HG03039 (cell line): Measurements from ENCODE around the gene CENPF.
A peak's percentile ranks its signal among the peaks of the same experiment; 100 is the strongest.
"Not testable (repeated sequence)": the region's sequence is repeated elsewhere in the genome, so short reads cannot be mapped to it uniquely, and the experiment has no call there.

ENCODE experiments used
- ATAC-seq: cut with Tn5 transposase; IDR thresholded peaks from one replicate; pipeline ENCODE4 v1.9.1; 2021; ENCODE audit warnings: mild to moderate bottlenecking, moderate library complexity; ENCODE audit not compliant: unreplicated experiment

CENPF gene

DNA sequence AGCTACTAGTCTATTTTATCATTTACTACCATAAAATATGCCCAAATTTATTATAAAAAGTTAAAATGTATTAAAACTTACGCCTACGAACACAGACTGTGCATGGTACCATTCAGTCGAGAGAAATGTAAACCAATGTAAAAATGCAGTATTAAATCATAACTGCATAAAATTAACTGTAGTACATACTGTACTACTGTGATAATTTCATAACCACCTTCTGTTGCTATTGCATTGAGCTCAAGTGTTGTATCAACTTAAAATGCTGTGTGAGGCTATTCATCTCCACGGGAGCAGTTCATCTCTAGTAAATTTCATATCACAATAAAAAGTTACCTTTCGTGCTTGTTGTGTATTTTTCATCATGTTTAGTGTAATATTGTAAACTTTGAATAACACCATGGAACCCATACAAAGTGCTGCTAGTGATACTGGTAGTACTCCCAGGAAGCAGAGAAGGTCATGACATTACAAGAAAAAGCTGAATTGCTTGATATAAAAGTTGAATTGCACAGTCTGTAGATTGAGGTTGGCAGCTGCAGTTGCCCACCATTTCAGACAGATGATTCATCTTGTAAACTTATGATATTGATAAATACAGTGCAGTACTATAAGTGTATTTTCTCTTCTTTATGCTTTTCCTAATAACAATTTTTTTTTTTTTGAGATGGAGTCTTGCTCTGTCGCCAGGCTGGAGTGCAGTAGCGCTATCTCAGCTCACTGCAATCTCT, 19.0 kb upstream of the CENPF start:
- no peak for ATAC-seq

DNA sequence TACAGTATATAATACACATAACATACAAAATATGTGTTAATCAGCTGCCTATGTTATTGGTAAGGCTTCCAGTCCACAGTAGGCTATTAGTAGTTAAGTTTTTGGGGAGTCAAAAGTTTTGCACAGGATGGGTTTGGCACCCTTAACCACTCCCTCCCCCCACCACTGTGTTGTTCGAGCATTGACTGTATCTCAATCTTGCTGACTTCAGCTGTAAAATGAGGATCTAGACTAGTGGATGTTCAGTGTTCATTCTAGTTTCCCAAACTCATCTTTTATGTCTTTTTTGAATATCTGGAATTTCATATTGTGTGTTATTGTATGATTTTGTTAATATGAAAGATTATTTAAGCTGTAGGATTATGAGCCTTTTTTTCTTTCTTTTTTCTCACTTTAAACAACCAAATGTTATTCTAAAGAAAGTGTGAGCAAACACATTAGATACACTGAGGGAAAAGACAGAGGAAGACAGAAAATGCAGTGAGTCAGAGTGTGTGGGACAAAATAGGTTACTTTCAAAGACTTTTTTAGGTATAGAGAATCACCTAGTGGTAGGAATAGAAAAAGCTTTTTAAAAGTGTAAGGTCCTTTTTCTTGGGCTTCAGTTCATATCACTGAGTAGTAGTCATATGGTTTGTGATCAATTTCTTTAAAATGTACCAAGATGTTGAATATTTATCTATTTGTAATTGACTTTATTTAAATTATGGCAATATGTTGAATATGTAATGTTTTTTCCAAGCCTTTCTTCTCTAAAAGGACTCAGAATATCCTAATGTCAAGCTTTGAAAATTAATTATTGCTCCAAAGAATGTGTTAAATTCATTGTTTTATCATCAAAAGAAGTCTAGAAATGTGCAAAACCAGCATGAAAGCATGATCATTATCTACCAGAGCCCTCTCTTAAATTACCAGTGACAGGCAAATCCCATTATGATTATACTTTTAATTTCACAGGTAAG, 17.9 kb upstream of the CENPF start:
- peak; percentile 64 for ATAC-seq

DNA sequence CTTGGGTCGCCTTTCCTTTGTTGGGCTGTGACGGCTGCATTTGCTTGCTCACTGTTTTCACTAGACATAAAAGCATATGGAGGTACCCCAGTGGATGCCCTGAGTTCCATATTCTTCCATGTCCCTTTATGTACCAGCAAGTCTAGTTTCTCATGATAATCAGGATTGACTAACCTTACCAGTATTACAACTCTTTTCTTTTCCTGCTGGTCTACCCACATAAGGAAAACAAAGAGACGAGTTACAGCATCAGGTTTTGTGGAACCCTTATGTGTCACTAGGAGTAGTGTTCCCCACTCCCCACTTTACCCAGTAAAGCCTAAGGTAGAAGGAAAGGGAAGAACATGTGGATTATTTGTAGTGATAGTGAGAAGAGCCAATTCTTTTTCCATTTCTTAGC, 16.4 kb upstream of the CENPF start:
- no peak for ATAC-seq

DNA sequence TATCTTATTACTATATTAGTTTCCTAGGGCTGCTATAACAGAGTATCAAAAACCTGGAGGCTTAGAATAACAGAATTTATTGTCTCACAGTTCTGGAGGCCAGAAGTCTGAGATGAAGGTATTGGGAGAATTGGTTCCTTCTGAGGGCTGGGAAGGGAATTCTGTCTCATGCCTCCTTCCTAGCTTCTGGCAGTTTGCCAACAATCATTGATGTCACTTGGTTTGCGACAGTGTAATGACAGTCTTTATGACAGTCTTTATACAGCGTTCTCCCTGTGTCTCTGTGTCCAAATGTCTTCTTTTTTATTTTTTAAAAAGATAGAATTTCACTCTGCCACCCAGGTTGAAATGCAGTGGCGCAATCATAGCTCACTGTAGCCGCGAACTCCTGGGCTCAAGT, 15.8 kb upstream of the CENPF start:
- no peak for ATAC-seq

DNA sequence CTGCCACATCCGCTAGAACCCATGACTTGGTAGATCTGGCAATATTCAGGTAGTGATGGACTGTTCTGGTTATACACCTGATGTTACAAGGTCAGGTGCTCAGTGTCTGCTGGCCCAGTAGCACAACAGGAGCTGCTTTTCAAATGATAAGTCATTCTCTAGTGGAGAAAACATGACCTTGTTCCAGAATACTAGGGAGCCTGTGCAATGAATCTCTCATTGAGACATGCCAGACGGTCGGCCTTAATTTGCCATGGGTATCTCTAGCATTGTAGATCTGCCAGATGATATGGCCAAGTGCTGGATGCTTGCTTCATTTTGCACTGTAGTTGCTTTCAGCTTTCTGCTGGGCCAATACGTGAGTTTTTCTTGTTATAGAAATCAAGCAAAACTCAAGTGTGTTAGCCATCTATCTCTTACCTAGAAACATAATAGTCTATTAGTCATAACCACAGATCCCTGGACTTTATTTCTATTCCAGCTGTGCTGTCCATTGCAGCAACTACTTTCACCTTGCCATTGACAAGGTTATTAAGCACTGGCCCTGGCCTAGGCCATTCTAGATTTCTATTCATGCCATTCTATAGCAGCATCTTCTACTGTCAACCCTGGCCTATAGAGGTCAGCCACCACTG, 13.9 kb upstream of the CENPF start:
- no peak for ATAC-seq

DNA sequence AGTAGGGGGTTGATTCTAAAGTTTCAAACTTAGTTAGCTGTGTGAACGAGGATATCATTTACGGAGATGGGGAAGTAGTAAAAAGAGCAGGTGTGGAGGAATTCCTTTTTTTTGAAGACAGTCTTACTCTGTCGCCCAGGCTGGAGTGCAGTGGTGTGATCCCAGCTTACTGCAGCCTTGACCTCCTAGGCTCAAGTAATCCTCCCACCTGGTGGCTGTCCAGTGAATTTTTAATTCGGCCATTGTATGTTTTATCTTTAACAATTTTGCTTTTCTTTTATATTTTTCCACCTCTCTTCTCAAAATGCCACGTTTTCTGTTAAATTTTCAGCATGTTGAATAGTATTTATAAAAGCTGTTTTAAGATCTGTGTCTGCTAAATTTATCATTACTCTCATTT, 12.3 kb upstream of the CENPF start:
- ATAC-seq: no peak

DNA sequence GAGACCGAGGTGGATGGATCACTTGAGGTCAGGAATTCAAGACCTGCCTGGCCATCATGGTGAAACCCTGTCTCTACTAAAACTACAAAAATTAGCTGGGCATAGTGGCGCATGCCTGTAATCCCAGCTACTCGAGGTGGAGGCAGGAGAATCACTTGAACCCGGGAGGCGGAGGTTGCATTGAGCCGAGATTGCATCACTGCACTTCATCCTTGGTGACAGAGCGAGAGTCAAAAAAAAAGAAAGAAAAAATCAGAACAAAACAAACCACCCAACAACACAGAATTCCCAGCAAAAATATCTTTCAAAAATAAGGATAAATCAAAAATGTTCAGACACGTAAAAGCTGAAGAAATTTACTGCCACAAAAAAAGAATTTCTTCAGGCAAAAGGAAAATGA, 11.1 kb upstream of the CENPF start:
- not testable (repeated sequence) for ATAC-seq

DNA sequence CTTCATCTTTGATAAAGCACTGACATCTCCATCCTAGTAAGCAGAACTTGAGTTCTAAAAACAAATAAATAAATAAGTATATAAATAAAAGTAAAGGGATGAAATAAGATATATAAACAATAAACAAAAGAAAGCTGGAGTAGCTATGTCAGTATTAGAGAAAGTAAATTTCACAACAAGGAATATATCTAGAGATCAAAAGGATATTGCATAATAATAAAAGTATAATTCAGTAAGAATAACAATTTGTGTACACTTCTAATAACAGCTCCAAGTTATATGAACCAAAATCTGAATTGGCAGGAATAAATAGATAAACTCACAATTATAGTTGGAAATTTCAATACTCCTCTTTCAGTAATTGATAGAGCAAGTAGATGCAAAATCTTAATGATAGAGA, 9.8 kb upstream of the CENPF start:
- ATAC-seq: no peak

DNA sequence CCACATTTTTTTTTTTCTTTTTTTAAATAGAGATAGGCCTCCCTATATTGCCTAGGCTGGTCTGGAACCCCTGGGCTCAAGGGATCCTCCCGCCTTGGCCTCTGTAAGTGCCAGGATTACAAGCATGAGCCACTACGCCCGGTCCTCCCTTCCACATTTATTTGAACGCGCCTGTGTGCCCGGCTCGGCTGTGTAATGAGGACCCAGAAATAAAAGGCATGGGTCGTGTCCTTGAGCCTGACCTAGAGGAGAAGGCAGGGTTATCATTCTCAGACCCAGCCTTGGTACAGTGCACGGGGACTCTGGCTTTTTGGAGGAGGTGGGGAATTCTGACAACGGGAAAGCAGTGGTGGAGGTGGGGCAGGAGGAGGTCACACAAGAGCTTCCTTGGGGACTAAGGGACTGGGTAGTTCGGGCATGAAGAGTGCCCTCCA, 841 bp downstream of the CENPF start:
- ATAC-seq: no peak

DNA sequence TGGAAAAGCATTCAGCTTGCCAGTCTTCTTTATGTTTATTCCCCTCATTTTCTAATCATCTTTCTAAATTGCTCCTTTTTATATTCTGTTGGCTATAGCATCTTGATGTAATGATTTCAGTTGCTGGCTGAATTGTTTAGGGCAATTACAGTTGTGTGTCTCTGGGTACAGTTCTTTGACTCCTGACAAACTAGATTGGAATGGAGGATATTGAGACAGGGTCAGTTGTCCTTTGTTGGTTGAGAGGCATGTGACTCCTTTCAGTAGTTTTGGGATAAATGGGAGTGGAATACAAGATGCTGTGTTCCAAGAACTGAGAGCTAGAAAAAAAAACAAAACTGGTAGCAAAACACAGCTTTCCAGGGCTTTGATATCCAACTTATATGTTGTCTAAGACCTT, 1.5 kb downstream of the CENPF start:
- no peak for ATAC-seq

DNA sequence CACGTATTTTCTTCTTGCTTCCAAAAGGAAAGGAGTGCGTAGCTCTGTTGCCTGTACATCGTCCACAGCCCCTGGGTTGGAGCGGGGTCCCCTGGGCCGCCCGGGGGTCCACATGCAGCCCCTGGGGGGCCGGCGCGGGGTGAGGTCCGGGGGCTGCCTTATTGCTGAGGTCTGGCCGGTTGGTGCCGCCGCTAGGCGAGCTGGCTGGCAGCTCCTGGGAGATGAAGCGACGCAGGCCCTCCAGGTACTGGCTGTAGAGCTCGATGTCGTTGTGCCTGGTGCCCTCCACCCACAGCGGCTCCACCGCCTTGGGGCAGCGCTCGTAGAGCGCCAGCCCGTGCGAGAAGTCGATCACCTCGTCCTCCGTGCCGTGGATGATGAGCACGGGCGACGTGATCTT, 2.5 kb downstream of the CENPF start:
- ATAC-seq: not testable (repeated sequence)

DNA sequence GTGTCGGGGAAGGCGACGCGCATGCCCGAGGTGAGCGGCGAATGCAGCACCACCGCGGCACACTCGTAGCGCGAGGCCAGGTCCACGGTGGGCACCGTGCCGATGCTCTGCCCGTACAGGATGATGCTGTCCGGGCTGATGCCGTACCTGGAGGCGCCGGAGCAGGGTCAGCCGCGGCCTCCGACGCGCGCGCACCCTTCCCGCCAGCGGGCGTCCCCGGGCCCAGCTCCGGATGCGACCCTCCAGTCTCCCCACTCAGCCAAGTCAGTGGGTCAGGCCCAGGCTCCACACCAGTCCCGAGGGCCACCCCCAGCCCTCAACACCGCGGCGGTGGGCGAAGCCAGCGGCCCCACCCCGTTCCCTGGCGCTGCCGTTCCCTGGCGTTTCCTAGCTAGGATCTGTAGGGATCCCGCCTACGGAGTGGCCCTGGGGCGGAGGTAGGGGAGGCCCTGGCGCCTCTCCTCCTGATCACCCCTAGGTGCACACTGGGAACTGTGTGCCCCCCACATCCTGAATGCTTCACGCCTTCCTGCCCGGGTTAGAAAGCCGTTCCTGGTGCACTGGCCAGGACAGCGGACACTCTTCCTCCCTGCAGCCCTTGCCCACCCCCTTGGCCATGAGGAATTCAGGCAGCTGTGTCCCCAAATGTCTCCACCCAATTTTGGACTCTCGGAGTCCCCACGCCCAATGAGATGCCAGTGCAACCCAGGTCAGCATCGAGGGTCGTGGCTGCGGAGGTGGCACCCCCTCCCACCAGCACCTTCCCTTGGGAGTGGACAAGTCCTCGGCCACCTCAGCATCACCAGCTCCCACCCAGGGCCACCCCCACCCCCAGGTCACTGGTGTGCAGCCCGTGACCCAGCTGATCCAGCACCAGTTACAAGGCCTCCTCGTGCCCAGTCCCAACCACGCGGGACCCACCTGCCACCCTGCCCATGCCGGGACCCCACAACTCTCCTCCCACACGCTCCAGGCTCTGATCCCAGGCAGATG, 3.2 kb downstream of the CENPF start:
- not testable (repeated sequence) for ATAC-seq

DNA sequence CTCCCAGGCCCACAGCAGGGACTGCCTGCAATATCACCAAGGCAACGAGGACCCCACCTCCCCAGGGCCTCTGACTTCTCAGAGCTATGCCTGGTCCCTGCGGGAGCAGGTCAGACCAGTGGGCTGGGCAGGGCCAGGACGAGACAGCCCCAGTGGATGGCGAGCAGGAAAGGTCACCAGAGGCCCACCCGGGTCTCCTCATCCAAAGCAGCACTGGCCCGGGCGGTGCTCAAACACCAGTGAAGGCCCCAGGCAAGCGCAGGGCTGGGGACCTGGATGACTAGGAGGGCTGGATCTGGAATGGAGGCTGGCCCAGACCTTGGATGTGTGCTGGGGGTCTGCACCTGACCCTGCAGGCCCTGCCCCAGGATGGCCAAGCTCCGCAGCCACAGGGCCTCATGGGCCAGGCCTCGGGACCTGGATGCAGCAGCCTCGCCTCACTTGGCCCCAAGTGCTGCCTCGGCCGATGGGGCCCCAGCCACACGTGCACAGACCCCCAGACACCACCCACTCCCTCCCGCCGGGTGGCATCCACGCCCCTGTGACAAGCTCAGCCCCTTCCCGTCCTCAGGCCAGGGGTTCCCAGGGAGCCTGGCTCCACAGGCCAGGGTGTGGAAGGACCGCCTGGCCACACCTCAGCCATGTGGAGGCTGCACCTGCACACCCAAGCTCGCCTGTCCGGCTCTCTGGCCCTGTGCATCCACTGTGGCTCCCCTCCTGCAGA, 4.7 kb downstream of the CENPF start:
- ATAC-seq: not testable (repeated sequence)

DNA sequence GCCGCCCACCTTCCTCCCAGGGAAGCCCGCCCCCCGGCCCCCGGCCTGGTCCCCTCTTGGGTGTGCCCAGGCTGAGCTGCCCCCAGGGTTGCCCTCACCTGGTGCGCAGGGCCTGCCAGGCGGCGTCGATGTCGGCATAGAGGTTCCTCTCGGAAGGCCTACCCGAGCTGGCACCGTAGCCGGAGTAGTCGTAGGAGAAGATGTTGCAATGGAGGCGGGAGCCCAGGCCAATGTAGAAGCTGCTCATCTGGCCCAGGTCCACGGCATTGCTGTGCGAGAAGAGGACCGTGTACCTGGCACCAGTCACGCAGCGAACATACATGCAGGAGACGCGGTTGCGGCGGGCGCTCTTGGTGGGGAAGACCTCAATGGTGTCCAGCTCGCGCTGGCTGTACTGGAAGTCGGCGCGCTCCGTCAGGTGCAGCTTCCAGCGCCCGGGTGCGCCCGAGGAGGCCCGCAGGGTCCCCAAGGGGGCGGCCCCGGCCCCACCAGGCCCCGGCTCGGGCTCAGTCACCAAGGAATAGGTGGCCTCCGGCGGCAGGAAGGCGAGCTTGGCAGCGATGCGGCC, 5.3 kb downstream of the CENPF start:
- ATAC-seq: not testable (repeated sequence)

DNA sequence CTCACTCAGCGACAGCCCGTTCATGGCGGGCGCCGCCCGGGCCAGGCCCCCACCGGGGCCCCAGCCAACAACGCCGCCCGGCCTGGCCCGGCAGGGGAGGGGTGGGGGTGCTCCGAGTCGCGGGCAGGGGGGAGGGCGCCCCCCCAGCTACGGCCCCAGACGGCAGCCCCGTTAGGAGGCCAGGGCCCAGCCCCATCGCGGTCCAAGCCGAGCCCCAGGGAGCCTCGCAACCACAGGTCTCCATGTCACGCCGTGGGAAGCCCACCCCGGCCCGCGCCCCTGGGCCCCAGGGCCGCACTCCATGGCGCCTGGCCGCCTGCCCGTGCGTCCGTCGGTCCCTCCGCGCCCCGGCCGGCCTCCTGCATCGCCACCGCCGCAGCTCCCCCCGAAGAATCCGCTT, 5.8 kb downstream of the CENPF start:
- not testable (repeated sequence) for ATAC-seq

DNA sequence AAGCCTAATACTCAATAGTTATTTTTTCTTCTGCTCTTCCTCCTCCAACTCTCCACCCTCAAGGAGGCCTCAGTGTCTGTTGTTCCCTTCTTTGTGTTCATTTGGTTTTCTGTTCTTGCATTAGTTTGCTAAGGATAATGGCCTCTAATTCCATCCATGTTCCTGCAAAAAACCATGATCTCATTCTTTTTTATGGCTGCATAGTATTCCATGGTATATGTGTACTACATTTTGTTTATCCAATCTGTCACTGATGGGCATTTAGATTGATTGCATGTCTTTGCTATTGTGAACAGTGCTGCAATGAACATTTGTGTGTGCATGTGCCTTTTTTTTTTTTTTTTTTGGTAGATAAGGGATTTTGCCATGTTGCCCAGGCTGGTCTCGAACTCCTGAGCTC, 6.7 kb downstream of the CENPF start:
- ATAC-seq: no peak

DNA sequence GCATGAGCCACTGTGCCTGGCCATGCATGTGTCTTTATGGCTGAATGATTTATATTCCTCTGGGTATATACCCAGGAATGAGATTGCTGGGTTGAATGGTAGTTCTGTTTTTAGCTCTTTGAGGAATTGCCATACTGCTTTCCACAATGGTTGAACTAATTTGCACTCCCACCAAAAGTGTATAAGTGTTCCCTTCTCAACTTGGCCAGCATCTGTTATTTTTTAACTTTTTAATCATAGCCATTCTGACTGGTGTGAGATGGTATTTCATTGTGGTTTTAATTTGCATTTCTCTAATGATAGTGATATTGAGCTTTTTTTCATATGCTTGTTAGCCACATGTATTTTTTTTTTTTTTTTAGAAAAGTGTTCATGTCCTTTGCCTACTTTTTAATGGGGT, 7.1 kb downstream of the CENPF start:
- ATAC-seq: not testable (repeated sequence)

DNA sequence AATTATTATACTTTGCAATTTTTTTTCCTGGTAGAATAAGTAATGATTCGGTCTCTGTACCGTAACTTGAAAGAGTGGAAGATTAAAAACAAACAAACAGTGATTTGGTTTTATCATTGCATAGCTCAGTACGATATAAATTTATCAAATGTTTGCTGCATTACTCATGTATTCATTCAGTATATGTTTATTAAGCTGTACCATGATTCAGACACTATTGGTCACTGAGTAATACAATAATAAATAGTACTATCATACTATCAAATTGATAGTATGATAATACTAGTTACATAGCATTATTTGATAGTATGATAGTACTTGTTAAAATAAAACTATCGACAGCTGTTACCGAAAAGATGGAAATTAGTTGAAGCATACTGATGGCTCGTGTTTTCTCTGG, 12.1 kb downstream of the CENPF start:
- no peak for ATAC-seq

DNA sequence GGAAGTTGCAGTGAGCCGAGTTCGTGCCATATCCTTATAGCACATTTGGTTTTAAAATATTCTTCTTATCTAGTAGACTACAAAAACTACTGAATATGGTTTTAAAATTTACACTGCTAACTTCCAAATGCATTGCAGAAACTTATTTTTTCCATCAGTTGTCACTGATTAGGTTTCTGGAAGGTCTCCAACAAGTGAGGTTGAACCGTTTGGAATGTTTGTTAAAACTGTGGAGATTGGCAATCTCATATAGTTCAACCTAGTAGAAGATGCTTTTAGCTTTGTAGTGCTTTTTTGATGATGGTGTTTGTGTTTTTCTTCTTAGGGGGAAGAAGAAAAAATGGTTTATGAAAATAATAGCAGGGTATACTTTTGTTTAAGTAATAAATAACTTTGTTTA, 12.9 kb downstream of the CENPF start:
- no peak for ATAC-seq
